Smooth muscle cell of the brain vasculature (primary cell): ENCODE results near the gene ODF4.

Source experiments
- DNase-seq: peaks from one replicate; pipeline ENCODE4 v3.0.0-alpha.2; 2012; ENCODE audit warnings: low read depth, low spot score

The ODF4 gene

GRCh38 chr17:8339540-8339939 lies at the start of gene ODF4:
TSS of gene ODF4 (plus strand) at chr17:8339840. CDS start at chr17:8340052, 212 bp downstream.
- no peak for DNase-seq

- no peak for DNase-seq
Observed at GRCh38 chr17:8290043-8290442, 49.6 kb upstream of the ODF4 start.

GRCh38 chr17:8292639-8293395 lies 46.8 kb upstream of the ODF4 start:
- DNase-seq: no peak

GRCh38 chr17:8294361-8294760 lies 45.3 kb upstream of the ODF4 start:
- no peak for DNase-seq

- no peak for DNase-seq
Observed at GRCh38 chr17:8294814-8295316, 44.8 kb upstream of the ODF4 start.

- DNase-seq: no peak
Observed at GRCh38 chr17:8300226-8300625, 39.4 kb upstream of the ODF4 start.

- DNase-seq: peak; percentile 36
Observed at GRCh38 chr17:8300627-8301242, 38.9 kb upstream of the ODF4 start.

GRCh38 chr17:8310601-8311123 lies 29.0 kb upstream of the ODF4 start:
- no peak for DNase-seq

GRCh38 chr17:8311131-8311790 lies 28.4 kb upstream of the ODF4 start:
- no peak for DNase-seq

- DNase-seq: no peak
Observed at GRCh38 chr17:8312251-8312650, 27.4 kb upstream of the ODF4 start.

- no peak for DNase-seq
Observed at GRCh38 chr17:8312726-8313600, 26.7 kb upstream of the ODF4 start.

GRCh38 chr17:8314797-8315763 lies 24.6 kb upstream of the ODF4 start:
- no peak for DNase-seq

- DNase-seq: no peak
Observed at GRCh38 chr17:8315764-8316217, 23.8 kb upstream of the ODF4 start.

GRCh38 chr17:8318010-8318935 lies 21.4 kb upstream of the ODF4 start:
- no peak for DNase-seq

- no peak for DNase-seq
Observed at GRCh38 chr17:8320262-8320661, 19.4 kb upstream of the ODF4 start.

- DNase-seq: no peak
Observed at GRCh38 chr17:8320990-8321389, 18.6 kb upstream of the ODF4 start.

GRCh38 chr17:8322061-8322460 lies 17.6 kb upstream of the ODF4 start:
- no peak for DNase-seq

- no peak for DNase-seq
Observed at GRCh38 chr17:8324132-8324531, 15.5 kb upstream of the ODF4 start.

- DNase-seq: no peak
Observed at GRCh38 chr17:8324923-8325322, 14.7 kb upstream of the ODF4 start.
